Ishikawa (cell line): ENCODE data around the gene CARNS1.

Source experiments
- CEBPB ChIP-seq: IDR thresholded peaks from 2 replicates; pipeline ENCODE4 v1.6.1; 2012
- CREB1 ChIP-seq: IDR thresholded peaks from 2 replicates; pipeline ENCODE4 v1.6.1; 2012; ENCODE audit warnings: low read depth
- EGR1 ChIP-seq: IDR thresholded peaks from 2 replicates; pipeline ENCODE4 v1.6.1; 2012
- EP300 ChIP-seq: IDR thresholded peaks from 2 replicates; pipeline ENCODE4 v1.6.1; 2012; ENCODE audit warnings: borderline replicate concordance
- FOXM1 ChIP-seq: IDR thresholded peaks from 2 replicates; pipeline ENCODE4 v1.6.1; 2012; ENCODE audit warnings: low read depth, borderline replicate concordance
- NFIC ChIP-seq: IDR thresholded peaks from 2 replicates; pipeline ENCODE4 v1.6.1; 2012
- RAD21 ChIP-seq: IDR thresholded peaks from 2 replicates; pipeline ENCODE4 v1.6.1; 2012; ENCODE audit warnings: low read depth
- TAF1 ChIP-seq: IDR thresholded peaks from 2 replicates; pipeline ENCODE4 v1.6.1; 2012; ENCODE audit warnings: low read depth, mild to moderate bottlenecking
- TCF12 ChIP-seq: IDR thresholded peaks from 2 replicates; pipeline ENCODE4 v1.6.1; 2012; ENCODE audit warnings: low read depth
- TEAD4 ChIP-seq: IDR thresholded peaks from 2 replicates; pipeline ENCODE4 v1.6.1; 2012
- YY1 ChIP-seq: IDR thresholded peaks from 2 replicates; pipeline ENCODE4 v1.6.1; 2012; ENCODE audit warnings: low read depth
- TF ChIP-seq, protein P1 (sequence below): IDR thresholded peaks from 2 replicates; pipeline ENCODE4 v1.6.1; 2012
- TF ChIP-seq, protein P2 (sequence below): IDR thresholded peaks from 2 replicates; pipeline ENCODE4 v1.6.1; 2012; ENCODE audit warnings: low read depth, mild to moderate bottlenecking
- TF ChIP-seq, protein P3 (sequence below): IDR thresholded peaks from 2 replicates; pipeline ENCODE4 v1.6.1; 2012

DNA sequence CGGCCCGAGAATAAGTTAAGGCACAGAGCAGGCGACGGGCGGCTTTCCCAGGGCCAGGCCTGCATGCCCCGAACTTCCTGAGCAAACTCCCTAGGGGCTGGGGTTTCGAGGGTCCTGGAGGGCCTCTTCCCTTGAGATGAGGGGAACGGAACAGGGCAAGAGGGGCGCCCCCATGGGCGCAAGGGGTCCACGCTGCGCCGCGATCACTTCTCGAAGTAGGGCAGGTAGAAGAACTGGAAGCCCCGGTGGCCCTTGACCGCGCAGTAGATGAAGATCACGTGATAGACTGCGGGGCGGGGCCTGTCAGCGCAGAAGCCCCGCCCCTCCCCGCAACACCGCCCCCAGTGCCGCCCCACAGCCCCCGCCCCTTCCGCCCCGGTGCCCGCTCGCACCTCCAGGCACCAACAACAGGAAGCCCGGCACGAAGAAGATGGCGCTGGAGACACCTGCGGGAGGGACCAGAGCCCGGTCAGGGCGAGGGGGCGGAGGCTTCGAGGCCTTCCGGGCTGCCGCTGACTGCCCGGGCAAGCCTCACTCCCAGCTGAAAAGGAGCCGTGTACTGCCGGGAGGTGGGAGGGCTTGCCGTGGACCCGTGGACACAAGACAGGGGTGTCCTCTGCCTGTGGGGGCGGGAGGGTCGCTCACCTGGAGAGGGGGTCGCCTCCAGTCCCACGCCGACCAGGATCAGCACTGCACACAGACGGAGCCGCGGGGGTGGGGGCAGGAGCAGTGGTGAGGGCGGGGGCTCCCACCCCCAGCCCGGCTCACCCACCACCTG, 49.1 kb downstream of the CARNS1 start:
- TF ChIP-seq, protein P1, sequence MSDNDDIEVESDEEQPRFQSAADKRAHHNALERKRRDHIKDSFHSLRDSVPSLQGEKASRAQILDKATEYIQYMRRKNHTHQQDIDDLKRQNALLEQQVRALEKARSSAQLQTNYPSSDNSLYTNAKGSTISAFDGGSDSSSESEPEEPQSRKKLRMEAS: peak; percentile 72
- TF ChIP-seq EP300 (no peak), TEAD4 (no peak), EGR1 (peak; percentile 31; the same call in 1 of the 2 replicates), CREB1 (no peak), TCF12 (peak; percentile 39; the same call in 1 of the 2 replicates), TAF1 (peak; percentile 86), CEBPB (no peak), YY1 (peak; percentile 86), RAD21 (no peak), FOXM1 (no peak), NFIC (no peak)
- TF ChIP-seq, protein P2, sequence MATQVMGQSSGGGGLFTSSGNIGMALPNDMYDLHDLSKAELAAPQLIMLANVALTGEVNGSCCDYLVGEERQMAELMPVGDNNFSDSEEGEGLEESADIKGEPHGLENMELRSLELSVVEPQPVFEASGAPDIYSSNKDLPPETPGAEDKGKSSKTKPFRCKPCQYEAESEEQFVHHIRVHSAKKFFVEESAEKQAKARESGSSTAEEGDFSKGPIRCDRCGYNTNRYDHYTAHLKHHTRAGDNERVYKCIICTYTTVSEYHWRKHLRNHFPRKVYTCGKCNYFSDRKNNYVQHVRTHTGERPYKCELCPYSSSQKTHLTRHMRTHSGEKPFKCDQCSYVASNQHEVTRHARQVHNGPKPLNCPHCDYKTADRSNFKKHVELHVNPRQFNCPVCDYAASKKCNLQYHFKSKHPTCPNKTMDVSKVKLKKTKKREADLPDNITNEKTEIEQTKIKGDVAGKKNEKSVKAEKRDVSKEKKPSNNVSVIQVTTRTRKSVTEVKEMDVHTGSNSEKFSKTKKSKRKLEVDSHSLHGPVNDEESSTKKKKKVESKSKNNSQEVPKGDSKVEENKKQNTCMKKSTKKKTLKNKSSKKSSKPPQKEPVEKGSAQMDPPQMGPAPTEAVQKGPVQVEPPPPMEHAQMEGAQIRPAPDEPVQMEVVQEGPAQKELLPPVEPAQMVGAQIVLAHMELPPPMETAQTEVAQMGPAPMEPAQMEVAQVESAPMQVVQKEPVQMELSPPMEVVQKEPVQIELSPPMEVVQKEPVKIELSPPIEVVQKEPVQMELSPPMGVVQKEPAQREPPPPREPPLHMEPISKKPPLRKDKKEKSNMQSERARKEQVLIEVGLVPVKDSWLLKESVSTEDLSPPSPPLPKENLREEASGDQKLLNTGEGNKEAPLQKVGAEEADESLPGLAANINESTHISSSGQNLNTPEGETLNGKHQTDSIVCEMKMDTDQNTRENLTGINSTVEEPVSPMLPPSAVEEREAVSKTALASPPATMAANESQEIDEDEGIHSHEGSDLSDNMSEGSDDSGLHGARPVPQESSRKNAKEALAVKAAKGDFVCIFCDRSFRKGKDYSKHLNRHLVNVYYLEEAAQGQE: no peak
- TF ChIP-seq, protein P3, sequence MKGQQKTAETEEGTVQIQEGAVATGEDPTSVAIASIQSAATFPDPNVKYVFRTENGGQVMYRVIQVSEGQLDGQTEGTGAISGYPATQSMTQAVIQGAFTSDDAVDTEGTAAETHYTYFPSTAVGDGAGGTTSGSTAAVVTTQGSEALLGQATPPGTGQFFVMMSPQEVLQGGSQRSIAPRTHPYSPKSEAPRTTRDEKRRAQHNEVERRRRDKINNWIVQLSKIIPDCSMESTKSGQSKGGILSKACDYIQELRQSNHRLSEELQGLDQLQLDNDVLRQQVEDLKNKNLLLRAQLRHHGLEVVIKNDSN: peak; percentile 91
